GM23248 (cell line): ENCODE data around the gene ZNF853. TPM values are rescaled to one million over a fixed set of nuclear protein-coding genes. Genes with fewer than 3 reads are reported as not detected.

Source experiments
- DNase-seq: peaks from one replicate; pipeline ENCODE4 v3.0.0-alpha.2; 2015
- H2AFZ ChIP-seq: fragments of 200-600 bp; sonication (generic); 2 replicates; pipeline ENCODE4 v1.6.1; 2016; ENCODE audit warnings: antibody characterized with exemption
- H3F3A ChIP-seq: fragments of 200-600 bp; sonication (generic); 2 replicates; pipeline ENCODE4 v1.6.1; 2016; ENCODE audit warnings: mild to moderate bottlenecking, antibody characterized with exemption, mixed run types; ENCODE audit not compliant: insufficient read depth
- H3K27ac ChIP-seq: fragments of 200-600 bp; sonication (generic); 2 replicates; pipeline ENCODE4 v1.5.1; 2016; ENCODE audit warnings: mild to moderate bottlenecking
- H3K27me3 ChIP-seq: fragments of 200-600 bp; sonication (generic); replicated peaks from 2 replicates; pipeline ENCODE4 v1.6.1; 2016; ENCODE audit warnings: mild to moderate bottlenecking; ENCODE audit not compliant: insufficient read depth
- H3K36me3 ChIP-seq: fragments of 200-600 bp; sonication (generic); 2 replicates; pipeline ENCODE4 v1.6.1; 2016; ENCODE audit warnings: low read depth, mild to moderate bottlenecking
- H3K4me1 ChIP-seq: fragments of 200-600 bp; sonication (generic); 2 replicates; pipeline ENCODE4 v1.6.1; 2016; ENCODE audit warnings: mild to moderate bottlenecking; ENCODE audit not compliant: insufficient read depth
- H3K4me2 ChIP-seq: fragments of 200-600 bp; sonication (generic); one replicate; pipeline ENCODE4 v1.6.1; 2016; ENCODE audit warnings: mild to moderate bottlenecking; ENCODE audit not compliant: unreplicated experiment
- H3K4me3 ChIP-seq: fragments of 200-600 bp; sonication (generic); 2 replicates; pipeline ENCODE4 v1.5.1; 2016; ENCODE audit warnings: mild to moderate bottlenecking
- H3K79me2 ChIP-seq: fragments of 200-600 bp; sonication (generic); 2 replicates; pipeline ENCODE4 v1.6.1; 2016; ENCODE audit warnings: mild to moderate bottlenecking; ENCODE audit not compliant: insufficient read depth
- H3K9ac ChIP-seq: fragments of 200-600 bp; sonication (generic); 2 replicates; pipeline ENCODE4 v1.6.1; 2016; ENCODE audit warnings: mild to moderate bottlenecking
- H3K9me2 ChIP-seq: fragments of 200-600 bp; sonication (generic); 2 replicates; pipeline ENCODE4 v1.6.1; 2016; ENCODE audit warnings: mixed run types, mild to moderate bottlenecking, moderate library complexity; ENCODE audit not compliant: insufficient read depth
- H3K9me3 ChIP-seq: fragments of 200-600 bp; sonication (generic); one replicate; pipeline ENCODE4 v1.6.1; 2017; ENCODE audit warnings: low read depth
- H4K20me1 ChIP-seq: fragments of 200-600 bp; sonication (generic); 2 replicates; pipeline ENCODE4 v1.6.0; 2016; ENCODE audit not compliant: insufficient read depth
- EZH2 ChIP-seq: fragments of 200-600 bp; sonication (generic); IDR thresholded peaks from 2 replicates; pipeline ENCODE4 v1.6.1; 2018; ENCODE audit warnings: antibody characterized with exemption, mild to moderate bottlenecking; ENCODE audit not compliant: insufficient read depth, poor library complexity, severe bottlenecking
- EZH2phosphoT487 ChIP-seq: fragments of 200-600 bp; sonication (generic); IDR thresholded peaks from 2 replicates; pipeline ENCODE4 v1.6.1; 2018; ENCODE audit warnings: antibody characterized with exemption, moderate library complexity, mild to moderate bottlenecking, low read depth; ENCODE audit not compliant: insufficient read depth
- WGBS, 2 experiments: methylation state at CpG; one replicate each; pipeline ENCODE4 v1.1.6; 2015 to 2017; ENCODE audit warnings: low lambda C conversion rate in 2 of 2, low coverage in 1 of 2; ENCODE audit errors: missing lambda C conversion rate in 2 of 2; 5-methylcytosine and 5-hydroxymethylcytosine counted together
- in situ Hi-C: fragments of 300-500 bp; cut with MboI; formaldehyde crosslinking; loops from 2 replicates; pipeline ENCODE4 v1.15.0; 2020
- polyA plus RNA-seq: library from polyadenylated mRNA; unstranded; fragments of >200 nt; fragmentation: Nextera tagmentation; extraction: Ambion mirVana; gene quantifications from 2 replicates; pipeline ENCODE4 v1.2.1, GENCODE V29; 2016
- total RNA-seq: library from RNA; depleted of rRNA; stranded (reverse); fragments of >200 nt; shearing (Covaris generic); gene quantifications from 2 replicates; pipeline ENCODE4 v1.2.3, GENCODE V29; 2014

ZNF853 gene
- total and polyA plus RNA-seq, 2 experiments from 2014 or later, result 0.22 TPM; not detected in 1

DNA sequence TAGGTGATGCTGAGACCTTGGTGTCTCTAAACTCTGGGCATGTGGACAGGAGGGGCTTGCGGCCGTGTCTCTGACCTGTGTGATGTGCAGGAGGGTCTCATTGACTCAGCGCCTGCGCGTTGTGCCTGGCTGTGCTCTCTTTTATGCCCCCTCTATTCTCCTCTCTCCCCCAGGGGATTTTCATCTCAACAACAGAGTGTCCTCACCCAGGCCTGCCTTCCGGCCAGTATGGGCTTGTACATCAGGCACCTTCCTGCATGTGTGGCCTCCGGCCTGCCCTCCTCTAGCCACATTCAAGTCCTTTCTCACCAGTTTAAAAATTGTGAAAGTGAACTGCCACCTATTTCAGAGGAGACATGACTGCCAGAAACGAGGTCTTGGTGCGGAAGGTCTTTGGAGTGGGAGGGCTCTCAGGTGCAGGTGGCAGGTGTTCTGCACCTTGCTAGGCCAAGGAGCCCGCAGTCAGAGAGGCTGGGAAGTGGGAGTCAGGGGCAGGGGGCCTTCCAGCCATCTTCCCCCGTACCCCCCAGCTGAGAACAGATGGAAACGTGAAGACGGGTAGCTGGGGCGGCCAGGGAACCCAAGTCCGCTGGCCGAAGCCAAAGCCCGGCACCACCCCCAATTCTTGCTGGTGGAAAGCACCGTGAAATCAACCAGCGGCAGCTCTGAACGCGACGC is 26.1 kb upstream of the ZNF853 start:
- H3K4me2 ChIP-seq, result peak overlapping the region; percentile 74
- peak overlapping the region; percentile 84 for H3K4me3 ChIP-seq
- H4K20me1 ChIP-seq, result no peaks in the 10 kb centered on the region
- H3K79me2 ChIP-seq, result peaks cover 23% of the 10 kb centered on the region
- peaks cover 6% of the 10 kb centered on the region for H3F3A ChIP-seq
- no peaks in the 10 kb centered on the region for H3K9me2 ChIP-seq
- no peak overlapping the region for H3K27ac ChIP-seq
- H3K4me1 ChIP-seq, result peaks cover 7% of the 10 kb centered on the region; the same call in 1 of the 2 replicates
- WGBS, 2 experiments, result 48 to 52% methylated on average over 19 to 21 of the region's 22 CpGs
- H3K9me3 ChIP-seq, result no peaks in the 10 kb centered on the region
- no peak for DNase-seq
- H3K27me3 ChIP-seq, result no peaks in the 10 kb centered on the region
- peak overlapping the region; percentile 64; the same call in 1 of the 2 replicates for H2AFZ ChIP-seq
- TF ChIP-seq EZH2 (no peak), EZH2phosphoT487 (no peak)
- H3K9ac ChIP-seq, result no peak overlapping the region
- 0 out of 2 replicates have a peak, but pooled peaks cover 8% of the 10 kb centered on the region for H3K36me3 ChIP-seq
- in situ Hi-C loops, result loop anchor here (25.0 kb wide), 1 partner anchor 348 kb away; no protein-coding TSS in a partner anchor

DNA sequence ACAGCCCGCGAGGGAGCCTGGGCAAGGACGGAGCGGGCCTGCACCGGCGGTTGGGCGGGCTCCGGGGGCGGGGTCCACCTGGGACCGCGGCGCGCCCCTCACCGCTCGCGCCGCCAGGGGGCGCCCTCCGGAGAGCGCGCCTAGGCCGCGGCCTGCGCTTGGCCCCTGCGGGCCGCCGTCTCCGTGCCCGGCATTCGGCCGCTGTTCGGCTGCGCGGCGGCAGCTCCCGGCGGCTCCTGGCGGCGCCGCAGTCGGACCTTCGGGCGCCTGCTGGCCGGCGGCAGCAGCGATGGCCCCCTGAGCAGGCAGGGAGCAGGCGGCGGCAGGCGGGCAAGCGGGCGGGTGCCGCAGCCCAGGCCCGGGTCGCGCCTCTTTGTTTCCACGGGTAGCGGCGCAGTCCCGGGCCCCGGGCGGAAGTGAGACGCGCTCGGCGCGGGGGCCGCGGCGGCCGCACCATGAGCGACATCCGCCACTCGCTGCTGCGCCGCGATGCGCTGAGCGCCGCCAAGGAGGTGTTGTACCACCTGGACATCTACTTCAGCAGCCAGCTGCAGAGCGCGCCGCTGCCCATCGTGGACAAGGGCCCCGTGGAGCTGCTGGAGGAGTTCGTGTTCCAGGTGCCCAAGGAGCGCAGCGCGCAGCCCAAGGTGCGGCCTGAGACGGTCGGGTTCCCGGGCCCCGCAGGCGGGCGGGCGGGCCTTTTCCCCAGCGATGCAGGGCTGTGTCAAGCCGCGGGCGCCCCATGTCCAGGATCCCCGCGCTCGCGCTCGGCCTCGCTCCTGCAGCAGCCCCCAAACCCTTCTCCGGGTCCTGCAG is 25.4 kb upstream of the ZNF853 start, which contains the start of gene INTS15:
Gene INTS15, plus strand, starts transcription at position 193 of the 816 bp plus-strand sequence. Its CDS starts 263 bp downstream, at position 456.
- peak within 1 kb of the TSS; percentile 84 for H3K4me3 ChIP-seq
- peak; percentile 91 for DNase-seq
- no peaks in the 10 kb centered on the region for H3K9me3 ChIP-seq
- in situ Hi-C loops, result loop anchor here (5.0 to 25.0 kb wide), 2 partner anchors 52 to 347 kb away; no protein-coding TSS in a partner anchor
- WGBS, 2 experiments, result 0 to 1% methylated on average over 47 to 78 of the region's 107 CpGs
- H3K27ac ChIP-seq, result peak within 1 kb of the TSS; percentile 38
- H3K27me3 ChIP-seq, result no peaks in the 10 kb centered on the region
- no peaks in the 10 kb centered on the region for H4K20me1 ChIP-seq
- H3K9me2 ChIP-seq, result no peaks in the 10 kb centered on the region
- H3K79me2 ChIP-seq, result peaks cover 23% of the 10 kb centered on the region
- peak within 1 kb of the TSS; percentile 80 for H2AFZ ChIP-seq
- peaks cover 7% of the 10 kb centered on the region; the same call in 1 of the 2 replicates for H3K4me1 ChIP-seq
- H3F3A ChIP-seq, result peaks cover 6% of the 10 kb centered on the region
- H3K36me3 ChIP-seq, result peaks cover 8% of the 10 kb centered on the region; the same call in 1 of the 2 replicates
- TF ChIP-seq EZH2, result no peak
- no peak for TF ChIP-seq EZH2phosphoT487
- H3K4me2 ChIP-seq, result peak within 1 kb of the TSS; percentile 91
- H3K9ac ChIP-seq, result peak within 1 kb of the TSS; percentile 80

DNA sequence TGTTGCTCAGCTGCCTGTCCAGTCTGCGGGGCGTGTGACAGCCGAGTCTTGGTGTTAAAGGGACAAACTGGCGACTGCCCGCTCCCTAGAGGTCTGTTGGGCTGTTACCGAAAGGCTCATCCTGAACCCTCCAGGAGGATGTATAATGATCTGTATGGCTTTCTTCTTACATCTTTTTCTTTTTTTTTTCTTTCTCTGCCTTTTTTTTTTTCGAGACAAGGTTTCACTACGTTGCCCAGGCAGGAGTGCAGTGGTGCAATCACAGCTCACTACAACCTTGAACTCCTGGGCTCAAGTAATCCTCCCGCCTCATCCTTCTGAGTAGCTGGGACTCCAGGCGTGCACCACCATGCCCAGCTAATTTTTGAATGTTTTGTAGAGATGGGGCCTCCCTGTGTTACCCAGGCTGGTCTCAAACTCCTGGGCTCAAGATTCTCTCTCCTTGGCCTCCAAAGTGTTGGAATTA is 24.7 kb upstream of the ZNF853 start:
- in situ Hi-C loops, result loop anchor here (5.0 to 25.0 kb wide), 2 partner anchors 52 to 347 kb away; no protein-coding TSS in a partner anchor
- Histone ChIP-seq H3K27ac (peak overlapping the region; percentile 38), H3K79me2 (peaks cover 23% of the 10 kb centered on the region), H3K36me3 (peaks cover 8% of the 10 kb centered on the region; the same call in 1 of the 2 replicates), H3K9ac (peak overlapping the region; percentile 80), H4K20me1 (no peaks in the 10 kb centered on the region), H3K27me3 (no peaks in the 10 kb centered on the region), H3K4me1 (peaks cover 7% of the 10 kb centered on the region; the same call in 1 of the 2 replicates), H3K9me3 (no peaks in the 10 kb centered on the region), H3K4me2 (peak overlapping the region; percentile 91), H3F3A (peaks cover 6% of the 10 kb centered on the region), H3K4me3 (peak overlapping the region; percentile 84), H2AFZ (peak overlapping the region; percentile 80), H3K9me2 (no peaks in the 10 kb centered on the region)
- TF ChIP-seq EZH2phosphoT487 (no peak), EZH2 (no peak)
- no peak for DNase-seq
- 9% methylated on average over 10 of the region's 10 CpGs for WGBS, 2 experiments

DNA sequence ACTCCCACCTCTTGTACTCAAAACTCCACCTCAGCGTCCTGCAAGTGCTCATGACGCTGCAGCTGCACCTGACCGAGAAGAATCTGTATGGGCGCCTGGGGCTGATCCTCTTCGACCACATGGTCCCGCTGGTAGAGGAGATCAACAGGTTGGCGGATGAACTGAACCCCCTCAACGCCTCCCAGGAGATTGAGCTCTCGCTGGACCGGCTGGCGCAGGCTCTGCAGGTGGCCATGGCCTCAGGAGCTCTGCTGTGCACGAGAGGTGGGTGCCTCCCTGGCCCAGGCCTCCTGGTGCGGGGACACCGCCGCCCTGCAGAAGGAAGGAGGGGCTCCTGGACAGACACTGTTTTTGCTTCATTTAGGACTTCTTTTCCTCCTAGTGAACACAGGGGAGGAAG is 15.3 kb upstream of the ZNF853 start:
- no peak for DNase-seq
- TF ChIP-seq EZH2, result no peak
- no peak for TF ChIP-seq EZH2phosphoT487
- no peak overlapping the region for H3K4me3 ChIP-seq
- H3K36me3 ChIP-seq, result peaks cover 7% of the 10 kb centered on the region; the same call in 1 of the 2 replicates
- H3K9me3 ChIP-seq, result no peaks in the 10 kb centered on the region
- WGBS, 2 experiments, result 93 to 97% methylated on average over 15 of the region's 15 CpGs
- no peaks in the 10 kb centered on the region for H3K79me2 ChIP-seq
- H3K9me2 ChIP-seq, result no peaks in the 10 kb centered on the region
- H3K9ac ChIP-seq, result no peak overlapping the region
- H3F3A ChIP-seq, result no peaks in the 10 kb centered on the region
- no peaks in the 10 kb centered on the region for H4K20me1 ChIP-seq
- H3K4me1 ChIP-seq, result no peaks in the 10 kb centered on the region
- no peak overlapping the region for H3K4me2 ChIP-seq
- H2AFZ ChIP-seq, result no peak overlapping the region
- in situ Hi-C loops, result no loop called here
- no peaks in the 10 kb centered on the region for H3K27me3 ChIP-seq
- no peak overlapping the region for H3K27ac ChIP-seq
